K562 (cell line): Measurements from ENCODE around the gene LDLRAD3. TPM values are rescaled to one million over a fixed set of nuclear protein-coding genes. Genes with fewer than 3 reads are reported as not detected.

Experiments used
- ATAC-seq: fragments of 200-7000 bp; cut with Tn5 transposase; 3 replicates; pipeline ENCODE4 v1.9.1; 2020; ENCODE audit warnings: moderate library complexity
- BruUV-seq: library from RNA; stranded (reverse); fragments of 400-500 nt; replicated peaks from 2 replicates; lab custom pipeline; 2021; lab: Mats Ljungman, UMichigan
- CTCF ChIA-PET: fragments of 300-600 bp; formaldehyde crosslinking; extraction: SDS; loops from one replicate; lab custom pipeline; 2021; ENCODE audit warnings: low intra/inter-chr PET ratio; lab: Yijun Ruan, JAX
- POLR2A ChIA-PET: fragments of 300-600, 350-650 bp; sonication (Branson Sonifier 250); formaldehyde crosslinking; extraction: SDS; loops from one replicate; lab custom pipeline; 2021; ENCODE audit warnings: antibody characterized with exemption, inconsistent platforms; lab: Yijun Ruan, JAX
- DNase-seq, 4 experiments: peaks; one replicate each; pipeline versions ENCODE4 v3.0.0 to v3.0.0-alpha.2; 2011 to 2018; ENCODE audit warnings: low spot score in 3 of 4, mixed read lengths in 3 of 4; ENCODE audit errors: extremely low read depth in 1 of 4
- FAIRE-seq: peaks from 2 replicates; lab custom pipeline; 2011; peaks lifted over from hg19 to GRCh38; lab: Jason Lieb, UNC
- H2AFZ ChIP-seq: 2 replicates; pipeline ENCODE4 v1.6.0; 2011; ENCODE audit warnings: low read depth, low read length, control low read depth, inconsistent platforms
- H3K27ac ChIP-seq: fragments of 200-600 bp; 3 replicates; pipeline ENCODE4 v1.8.0; 2011; ENCODE audit warnings: low read depth, mild to moderate bottlenecking, control low read depth, inconsistent platforms, low read length, moderate library complexity, mixed read lengths; ENCODE audit errors: extremely low read depth
- H3K27me3 ChIP-seq, 2 experiments: fragments of 300-600 bp in 1 of 2; 2 replicates in 1 of 2; 3 replicates in 1 of 2; pipeline versions ENCODE4 v1.6.0 to v1.8.0; 2011; ENCODE audit warnings: inconsistent platforms in 2 of 2, low read length in 2 of 2, mild to moderate bottlenecking in 1 of 2, mixed read lengths in 1 of 2, moderate library complexity in 1 of 2; ENCODE audit not compliant: control insufficient read depth in 2 of 2, insufficient read depth in 2 of 2
- H3K36me3 ChIP-seq: fragments of 300-600 bp; 3 replicates; pipeline ENCODE4 v1.8.0; 2011; ENCODE audit warnings: mild to moderate bottlenecking, low read length, inconsistent platforms; ENCODE audit not compliant: control insufficient read depth, insufficient read depth
- H3K4me1 ChIP-seq, 2 experiments: fragments of 200-600 bp in 1 of 2; replicated peaks in 1 of 2; 2 replicates in 1 of 2; 3 replicates in 1 of 2; pipeline versions ENCODE4 v1.5.1 to v1.8.0; 2011; ENCODE audit warnings: inconsistent platforms in 2 of 2, low read length in 2 of 2, mild to moderate bottlenecking in 1 of 2, mixed read lengths in 1 of 2, moderate library complexity in 1 of 2; ENCODE audit not compliant: control insufficient read depth in 2 of 2, insufficient read depth in 2 of 2
- H3K4me2 ChIP-seq: 2 replicates; pipeline ENCODE4 v1.6.1; 2011; ENCODE audit warnings: low read length, control low read depth, inconsistent platforms, mixed read lengths; ENCODE audit not compliant: insufficient read depth
- H3K4me3 ChIP-seq: fragments of 200-600 bp; sonication (generic), shearing (Covaris generic); 2 replicates; pipeline ENCODE4 v1.5.1; 2016; ENCODE audit warnings: control low read depth, inconsistent platforms
- H3K79me2 ChIP-seq: fragments of 200-600 bp; 3 replicates; pipeline ENCODE4 v1.8.0; 2011; ENCODE audit warnings: low read length, inconsistent platforms; ENCODE audit not compliant: control insufficient read depth, insufficient read depth
- H3K9ac ChIP-seq, 2 experiments: 2 replicates each; pipeline versions ENCODE4 v1.6.0 to v1.6.1; 2011; ENCODE audit warnings: low read depth in 2 of 2, low read length in 2 of 2, control low read depth in 1 of 2, inconsistent platforms in 1 of 2, mild to moderate bottlenecking in 1 of 2, mixed read lengths in 1 of 2; ENCODE audit not compliant: insufficient read depth in 1 of 2
- H3K9me1 ChIP-seq: one replicate; pipeline ENCODE4 v1.6.0; 2011; ENCODE audit warnings: inconsistent platforms, mild to moderate bottlenecking, low read length, moderate library complexity; ENCODE audit not compliant: control insufficient read depth, insufficient read depth
- H3K9me3 ChIP-seq: replicated peaks from 2 replicates; pipeline ENCODE4 v1.5.1; 2011; ENCODE audit warnings: low read depth, low read length, inconsistent platforms; ENCODE audit not compliant: control insufficient read depth, insufficient read depth
- H4K20me1 ChIP-seq: replicated peaks from 2 replicates; pipeline ENCODE4 v1.6.1; 2011; ENCODE audit warnings: low read length, inconsistent platforms, mixed read lengths; ENCODE audit not compliant: control insufficient read depth, insufficient read depth
- CEBPG ChIP-seq, 3 experiments: fragments of 200-800 bp in 1 of 3; sonication (Bioruptor generic) in 1 of 3; sonication (generic) in 1 of 3; formaldehyde crosslinking in 1 of 3; IDR thresholded peaks in 2 of 3; conservative IDR thresholded peaks in 1 of 3; 2 replicates each; pipeline versions ENCODE4 v1.6.1 to v1.8.0; 2016 to 2022; ENCODE audit warnings: missing compliant biosample characterization in 2 of 3, missing genetic modification characterization in 2 of 3, mild to moderate bottlenecking in 1 of 3, missing genetic modification reagents in 1 of 3
- HDAC6 ChIP-seq: IDR thresholded peaks from 2 replicates; pipeline ENCODE4 v1.6.1; 2012; ENCODE audit warnings: low read depth, mild to moderate bottlenecking, control low read depth, inconsistent platforms, low read length, moderate library complexity
- IFI16 ChIP-seq: fragments of 250-450 bp; sonication (Bioruptor Pico); IDR thresholded peaks from 2 replicates; pipeline ENCODE4 v2.1.2; 2022; ENCODE audit warnings: mild to moderate bottlenecking, inconsistent platforms
- KDM1A ChIP-seq, 2 experiments: fragments of 450-650 bp; IDR thresholded peaks; 2 replicates each; pipeline ENCODE4 v1.6.1; 2016; ENCODE audit warnings: mild to moderate bottlenecking in 2 of 2
- KDM2B ChIP-seq: fragments of 250-450 bp; sonication (Bioruptor Pico); IDR thresholded peaks from 2 replicates; pipeline ENCODE4 v1.8.0; 2021; ENCODE audit warnings: mild to moderate bottlenecking, moderate library complexity
- KDM5B ChIP-seq: fragments of 200-600 bp; sonication (generic); IDR thresholded peaks from 2 replicates; pipeline ENCODE4 v1.6.1; 2012; ENCODE audit warnings: low read depth, mild to moderate bottlenecking, moderate library complexity, low read length, control low read depth, inconsistent platforms; ENCODE audit not compliant: insufficient replicate concordance
- KLF1 ChIP-seq: fragments of 450-650 bp; IDR thresholded peaks from 2 replicates; pipeline ENCODE4 v1.6.1; 2016; ENCODE audit warnings: missing genetic modification characterization, missing compliant biosample characterization
- MAFF ChIP-seq: IDR thresholded peaks from 2 replicates; pipeline ENCODE4 v1.6.1; 2012; ENCODE audit warnings: low read length, improper control_type of control experiment
- NELFE ChIP-seq: IDR thresholded peaks from 2 replicates; pipeline ENCODE4 v1.6.1; 2011; ENCODE audit warnings: mild to moderate bottlenecking; ENCODE audit not compliant: insufficient read depth, insufficient read length
- POLR3A ChIP-seq: IDR thresholded peaks from 2 replicates; pipeline ENCODE4 v1.6.1; 2011; ENCODE audit warnings: borderline replicate concordance, mild to moderate bottlenecking, moderate library complexity; ENCODE audit not compliant: insufficient read length, insufficient read depth; ENCODE audit errors: extremely low read depth
- TEAD1 ChIP-seq, 2 experiments: fragments of 450-650 bp in 1 of 2; sonication (generic) in 1 of 2; formaldehyde crosslinking; IDR thresholded peaks; 2 replicates each; pipeline versions ENCODE4 v1.4.0 to v1.8.0; 2020 to 2022; ENCODE audit warnings: mild to moderate bottlenecking in 2 of 2, missing genetic modification reagents in 1 of 2
- TRIM24 ChIP-seq, 2 experiments: fragments of 450-650 bp; IDR thresholded peaks; 2 replicates each; pipeline ENCODE4 v1.6.1; 2016
- ZBTB7A ChIP-seq: IDR thresholded peaks from 2 replicates; pipeline ENCODE4 v1.6.1; 2011; ENCODE audit warnings: low read depth, mild to moderate bottlenecking, low read length, moderate library complexity, borderline replicate concordance; ENCODE audit not compliant: control insufficient read depth
- ZKSCAN1 ChIP-seq: fragments of 150-350 bp; IDR thresholded peaks from 2 replicates; pipeline ENCODE4 v1.6.1; 2016; ENCODE audit warnings: low read depth, low read length
- ZNF3 ChIP-seq: fragments of 250-450 bp; sonication (Bioruptor Pico); IDR thresholded peaks from 2 replicates; pipeline ENCODE4 v1.5.0; 2021; ENCODE audit warnings: mild to moderate bottlenecking, moderate library complexity
- ZSCAN32 ChIP-seq: fragments of 450-650 bp; formaldehyde crosslinking; IDR thresholded peaks from 2 replicates; pipeline ENCODE4 v1.4.0; 2020; ENCODE audit warnings: mild to moderate bottlenecking, moderate library complexity
- WGBS: fragments of 100-300 bp; shearing (Covaris generic); methylation state at CpG from one replicate; pipeline ENCODE4 v1.1.6; 2016; ENCODE audit warnings: low coverage, mixed read lengths; ENCODE audit not compliant: insufficient coverage; ENCODE audit errors: missing lambda C conversion rate; 5-methylcytosine and 5-hydroxymethylcytosine counted together
- in situ Hi-C: fragments of 300-500 bp; cut with MboI; formaldehyde crosslinking; loops from 4 replicates; pipeline ENCODE4 v1.15.0; 2018; ENCODE audit warnings: inconsistent platforms, mixed read lengths
- intact Hi-C: fragments of 100-400 bp; cut with micrococcal nuclease; formaldehyde crosslinking; loops from 2 replicates; pipeline ENCODE4 v1.14.2; 2022
- polyA plus RNA-seq, 8 experiments: library from polyadenylated mRNA; depleted of rRNA in 4 of 8; stranded (reverse) in 5 of 8; unstranded in 3 of 8; fragments of >200 nt; fragmentation: Nextera tagmentation in 2 of 8; fragmentation: Illumina TruSeq in 1 of 8; extraction: Ambion mirVana in 2 of 8; extraction: Trizol in 1 of 8; gene quantifications; 2 replicates each; pipeline versions ENCODE4 v1.2.1 to v1.2.3, GENCODE V29; 2011 to 2014; ENCODE audit warnings: inconsistent platforms in 1 of 8, missing spikeins in 1 of 8
- total RNA-seq, 7 experiments: library from RNA; depleted of rRNA in 6 of 7; stranded (reverse); fragments of >200 nt in 6 of 7; fragmentation: Illumina TruSeq in 2 of 7; extraction: Trizol in 2 of 7; gene quantifications; 2 replicates each; pipeline versions ENCODE4 v1.2.1 to v1.2.3, GENCODE V29; 2011 to 2021; ENCODE audit warnings: low replicate concordance in 1 of 7
- TF ChIP-seq, protein P1 (sequence below): sonication (generic); formaldehyde crosslinking; IDR thresholded peaks from 2 replicates; pipeline ENCODE4 v1.8.1; 2022; ENCODE audit warnings: missing genetic modification reagents

The LDLRAD3 gene
- total and polyA plus RNA-seq, 9 of the 15 experiments (the other 6 are each of a cell fraction or from before 2014, with no cell fraction given): 0.73 to 7.2 (median 3.5) TPM

DNA sequence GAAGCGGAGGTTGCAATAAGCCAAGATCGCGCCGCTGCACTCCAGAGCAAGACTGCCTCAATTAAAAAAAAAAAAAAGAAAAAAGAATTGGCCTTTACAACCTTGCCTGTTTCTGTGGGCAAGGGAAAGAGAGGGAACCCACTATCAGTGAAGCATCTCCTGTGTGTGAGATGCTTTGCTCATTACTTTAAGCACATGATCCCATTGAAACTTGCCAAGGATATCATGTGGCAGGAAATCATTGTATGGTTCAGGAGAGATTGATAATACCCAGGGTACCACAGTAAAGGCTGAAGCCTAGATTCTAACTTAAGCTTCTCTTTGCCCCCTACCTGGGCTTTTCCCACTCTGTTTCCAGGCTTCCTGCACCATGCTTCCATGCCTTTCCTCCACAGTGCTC, 3.6 kb downstream of the LDLRAD3 start (continued):
- TF ChIP-seq POLR3A: no peak
- no peak for TF ChIP-seq TEAD1 (CRISPR knock-in tag; IDR thresholded peaks at IDR 0.05)
- TF ChIP-seq, protein P1, sequence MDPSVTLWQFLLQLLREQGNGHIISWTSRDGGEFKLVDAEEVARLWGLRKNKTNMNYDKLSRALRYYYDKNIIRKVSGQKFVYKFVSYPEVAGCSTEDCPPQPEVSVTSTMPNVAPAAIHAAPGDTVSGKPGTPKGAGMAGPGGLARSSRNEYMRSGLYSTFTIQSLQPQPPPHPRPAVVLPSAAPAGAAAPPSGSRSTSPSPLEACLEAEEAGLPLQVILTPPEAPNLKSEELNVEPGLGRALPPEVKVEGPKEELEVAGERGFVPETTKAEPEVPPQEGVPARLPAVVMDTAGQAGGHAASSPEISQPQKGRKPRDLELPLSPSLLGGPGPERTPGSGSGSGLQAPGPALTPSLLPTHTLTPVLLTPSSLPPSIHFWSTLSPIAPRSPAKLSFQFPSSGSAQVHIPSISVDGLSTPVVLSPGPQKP (CRISPR knock-in tag): no peak
- TF ChIP-seq IFI16 (CRISPR knock-in tag): no peak
- no peak for TF ChIP-seq TRIM24 (IDR thresholded peaks at IDR 0.05)
- no peak for TF ChIP-seq ZSCAN32 (CRISPR knock-in tag)
- TF ChIP-seq CEBPG (CRISPR knock-in tag; IDR thresholded peaks at IDR 0.05): no peak
- no peak for TF ChIP-seq CEBPG (tag; conservative IDR thresholded peaks at IDR 0.05 in 1 of 2, IDR thresholded peaks at IDR 0.05 in 1 of 2)
- no peak for TF ChIP-seq HDAC6

DNA sequence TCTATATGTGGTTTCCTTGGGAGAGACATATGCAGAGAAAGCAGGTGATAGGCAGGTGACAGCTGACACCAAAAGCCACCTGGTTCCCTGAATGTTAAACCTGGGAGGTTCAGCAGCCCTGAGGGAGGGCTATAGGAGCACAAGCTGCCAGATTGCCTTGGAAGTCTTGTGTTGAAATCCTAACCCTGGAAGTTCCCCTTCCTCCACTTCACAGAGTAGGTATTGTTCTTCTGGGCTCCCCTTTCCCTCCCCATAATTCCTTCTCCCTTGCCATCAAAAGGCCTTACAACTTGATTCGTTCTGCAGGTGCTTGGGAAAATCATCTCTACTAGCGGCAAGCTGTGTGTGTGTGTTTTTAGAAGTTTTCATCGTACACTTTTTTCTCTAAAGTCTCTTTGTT, 5.4 kb downstream of the LDLRAD3 start:
- H3K27ac ChIP-seq: no peak overlapping the region
- POLR2A ChIA-PET: interaction anchor here (0.6 kb wide), 1 partner anchor 23 kb away, joined by 3 read pairs; no protein-coding TSS in a partner anchor
- ATAC-seq: no peak
- H3K9me3 ChIP-seq: no peaks in the 10 kb centered on the region
- intact Hi-C loops (loop anchor here (10.0 kb wide), 1 partner anchor 186 kb away; no protein-coding TSS in a partner anchor), in situ Hi-C loops (no loop called here)
- peaks cover 0 to 9% of the 10 kb centered on the region in 2 experiments; a peak in 3 of 5 replicates for H3K4me1 ChIP-seq
- H3K9me1 ChIP-seq: no peaks in the 10 kb centered on the region
- BruUV-seq: no TSS peak
- 0 out of 3 replicates have a peak, but pooled peaks cover 3% of the 10 kb centered on the region for H3K79me2 ChIP-seq
- peaks cover 8 to 23% of the 10 kb centered on the region in 2 experiments; a peak in 3 of 5 replicates for H3K27me3 ChIP-seq
- H4K20me1 ChIP-seq: peaks cover 16% of the 10 kb centered on the region; the same call in 1 of the 2 replicates
- CTCF ChIA-PET: no interaction called here
- no peak overlapping the region for H3K9ac ChIP-seq
- H3K4me3 ChIP-seq: no peak overlapping the region
- H3K36me3 ChIP-seq: no peaks in the 10 kb centered on the region
- H3K4me2 ChIP-seq: no peak overlapping the region
- WGBS: 8% methylated on average over 3 of the region's 3 CpGs
- no peak for DNase-seq
- TF ChIP-seq KDM1A (IDR thresholded peaks at IDR 0.05) (no peak), NELFE (no peak), ZBTB7A (no peak), KDM2B (CRISPR knock-in tag) (no peak), MAFF (no peak), ZKSCAN1 (no peak), ZNF3 (CRISPR knock-in tag) (no peak), KLF1 (tag) (no peak), IFI16 (CRISPR knock-in tag) (no peak), KDM5B (no peak)
- TF ChIP-seq, all 486 proteins: peak for 0
- H2AFZ ChIP-seq: no peak overlapping the region
- no peak for FAIRE-seq
